ENCODE data around the gene KCNA5.

KCNA5 gene

DNA sequence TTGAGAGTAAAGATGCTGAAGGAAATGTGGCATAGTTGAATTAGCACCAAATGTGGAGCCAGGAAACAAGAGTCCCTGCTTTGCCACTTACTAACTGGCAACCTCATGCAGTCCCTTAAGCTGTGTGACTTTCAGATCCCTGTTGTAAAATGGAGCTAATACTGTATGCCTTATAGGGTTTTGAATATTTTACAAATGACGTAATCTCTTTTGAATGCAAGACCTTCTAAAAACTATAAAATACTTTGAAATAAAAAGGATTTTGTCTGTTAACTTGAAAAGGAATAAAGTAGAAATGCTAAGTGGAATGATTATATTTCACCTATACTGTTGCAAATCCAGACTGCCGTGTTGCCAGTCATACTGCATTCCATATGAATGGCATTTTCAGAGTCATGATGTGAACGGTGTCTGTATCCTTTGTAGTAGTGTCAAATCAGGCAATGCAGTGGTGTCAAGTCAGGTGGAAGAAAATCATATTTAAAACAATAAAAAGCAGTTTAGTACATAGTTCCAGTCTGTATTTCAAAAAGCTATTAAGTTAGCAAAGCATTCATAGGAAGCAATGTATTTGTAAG, 21.3 kb downstream of the KCNA5 start:
- DNase-seq: no peak

DNA sequence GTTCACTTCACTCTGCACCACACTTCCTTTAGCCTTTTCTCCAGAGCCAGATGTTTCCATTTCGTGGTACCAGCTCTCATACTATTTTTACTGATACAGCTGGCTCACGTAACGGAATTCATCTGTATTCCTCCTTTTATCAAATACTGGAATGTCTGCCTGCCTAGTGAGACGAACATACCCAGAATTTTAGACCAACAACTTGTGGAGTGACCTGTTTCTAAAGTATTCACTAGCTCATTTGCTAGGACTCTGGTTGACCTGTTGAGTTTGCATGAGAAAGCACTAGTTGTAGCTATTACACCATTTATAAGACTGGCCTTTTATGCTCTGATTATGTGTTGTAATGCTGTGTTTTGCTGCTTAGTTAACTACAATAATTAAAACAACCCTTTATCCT, 22.6 kb downstream of the KCNA5 start:
- DNase-seq: no peak

DNA sequence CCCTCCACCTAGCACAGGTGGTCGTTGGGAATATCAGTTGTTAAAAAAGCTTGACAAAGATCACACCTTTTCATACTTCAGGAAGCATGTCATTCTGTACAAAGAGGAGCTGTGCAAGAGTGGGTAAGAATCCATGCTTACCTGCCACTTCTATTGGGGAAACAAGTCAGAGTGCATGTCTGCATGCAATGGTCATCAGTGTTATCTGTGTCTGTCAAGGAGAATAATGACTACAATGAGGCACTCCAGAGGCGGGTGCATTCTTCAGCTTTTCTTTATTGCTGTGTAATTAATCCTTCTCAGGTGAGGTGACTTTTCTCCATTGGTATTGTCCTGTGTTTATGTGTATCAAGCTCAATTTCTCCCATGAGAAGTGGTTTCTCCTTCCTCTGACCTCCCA, 24.4 kb downstream of the KCNA5 start:
- DNase-seq: no peak

DNA sequence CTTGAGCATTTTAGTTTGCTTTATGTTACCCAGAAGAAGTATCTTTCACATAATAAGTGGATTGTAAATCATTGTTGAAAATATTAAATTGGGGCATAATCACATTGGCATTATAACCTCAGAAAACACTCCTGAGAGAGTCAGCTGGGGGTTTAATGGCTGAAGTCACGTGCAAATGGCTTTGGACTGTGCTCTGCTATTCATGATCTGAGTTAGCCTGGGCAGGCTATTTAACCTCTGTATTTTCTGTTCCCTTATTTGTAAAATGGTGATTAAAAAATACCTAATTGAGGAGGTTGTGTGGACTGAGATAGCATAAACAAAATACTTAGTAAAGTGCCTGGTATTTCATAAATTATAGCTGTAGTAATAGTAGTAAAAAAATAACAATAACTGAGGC, 24.9 kb downstream of the KCNA5 start:
- DNase-seq: no peak

DNA sequence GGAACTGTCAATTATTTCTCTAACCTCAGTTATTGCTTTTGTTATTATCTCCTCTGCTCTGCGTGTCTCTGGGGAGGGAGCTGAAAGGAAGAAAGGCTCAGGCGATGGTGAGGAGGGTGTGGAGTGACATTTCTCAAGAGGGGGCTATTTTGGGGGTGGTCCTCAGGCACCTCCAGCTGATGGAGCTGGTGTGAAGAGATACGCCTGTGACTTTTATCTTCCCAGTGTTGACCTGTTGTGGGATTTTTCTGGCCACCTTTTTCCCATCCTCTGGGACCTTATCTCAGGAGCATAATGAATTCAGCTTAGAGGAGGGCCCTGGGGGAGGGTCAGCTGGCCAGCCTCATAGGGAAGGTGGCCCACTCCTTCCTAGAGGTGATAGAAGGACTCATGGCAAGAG, 26.4 kb downstream of the KCNA5 start:
- DNase-seq: no peak

DNA sequence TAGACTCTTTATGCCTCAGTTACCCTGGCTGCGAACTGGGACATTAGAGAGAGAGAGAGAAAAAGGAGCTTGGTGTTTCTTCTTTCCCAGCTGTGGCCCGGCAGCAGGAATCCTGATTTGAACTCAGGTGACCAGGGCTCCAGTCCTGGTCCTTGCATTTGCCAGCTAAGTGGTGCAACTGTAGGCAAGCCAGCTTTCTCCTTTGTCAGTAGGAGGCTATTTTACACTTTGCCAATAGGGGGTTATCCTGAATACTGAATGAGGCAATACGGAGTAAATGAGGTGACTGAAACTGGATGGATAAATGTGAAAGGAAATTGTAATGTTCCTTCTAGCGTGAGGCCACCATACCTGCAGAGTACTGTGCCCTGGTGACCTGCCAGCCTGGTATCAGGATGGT, 27.8 kb downstream of the KCNA5 start:
- no peak for DNase-seq

DNA sequence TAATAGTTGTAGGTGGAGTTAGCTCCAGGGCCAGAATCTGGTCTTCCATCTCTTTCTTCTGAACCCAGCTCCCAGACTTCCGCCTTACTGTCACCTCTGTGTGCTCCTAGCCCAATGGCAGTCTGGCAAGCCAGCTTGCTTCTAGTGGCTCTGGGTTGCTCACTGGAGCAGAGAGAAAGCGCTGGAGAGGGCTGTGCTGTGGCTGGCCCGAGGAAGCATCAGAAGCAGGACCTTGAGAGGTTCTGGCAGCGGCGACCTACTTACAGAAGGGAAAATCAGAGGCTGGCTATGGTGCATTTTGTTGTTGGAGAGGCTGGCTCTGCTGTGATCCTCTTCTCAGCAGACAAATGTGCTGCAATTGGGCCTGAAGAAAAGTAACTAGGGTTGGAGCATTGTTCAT, 28.6 kb downstream of the KCNA5 start:
- DNase-seq: no peak

DNA sequence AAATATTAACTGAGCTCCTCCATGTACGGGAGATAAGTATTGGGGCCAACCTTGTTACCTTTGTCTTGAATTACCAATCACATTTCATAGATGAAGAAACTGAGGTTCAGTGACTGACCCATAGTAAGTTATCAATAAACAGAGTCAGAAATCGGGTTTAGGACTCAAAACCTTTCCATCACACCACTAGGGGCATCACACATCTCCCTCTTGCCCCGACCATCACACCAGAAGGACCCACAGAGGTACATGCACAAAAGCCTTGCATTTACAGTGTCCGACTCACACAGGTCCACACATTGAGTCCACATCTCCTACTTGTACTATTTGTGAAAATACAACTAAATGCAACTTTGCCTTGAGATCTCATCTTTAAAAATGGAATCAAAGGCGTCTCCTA, 29.4 kb downstream of the KCNA5 start:
- no peak for DNase-seq

DNA sequence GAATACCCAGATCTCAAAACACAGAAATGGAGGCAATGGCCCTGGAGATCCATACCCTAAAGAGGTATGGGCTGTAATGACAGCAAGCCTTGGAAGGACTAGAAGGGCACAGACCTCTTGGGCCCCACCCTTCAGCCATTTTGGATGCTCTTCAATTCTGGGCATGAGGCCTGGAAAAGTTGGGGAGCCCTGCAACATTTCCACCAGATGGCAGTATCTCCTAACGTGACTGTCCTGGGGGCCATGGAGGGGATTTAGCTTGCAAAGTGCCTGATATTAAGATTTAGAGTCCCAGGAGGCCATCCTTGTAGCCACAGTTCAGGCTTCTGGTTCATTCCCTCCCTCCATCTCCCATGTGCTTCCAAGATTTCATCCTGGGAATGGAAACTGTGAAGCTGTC, 30.2 kb downstream of the KCNA5 start:
- no peak for DNase-seq

DNA sequence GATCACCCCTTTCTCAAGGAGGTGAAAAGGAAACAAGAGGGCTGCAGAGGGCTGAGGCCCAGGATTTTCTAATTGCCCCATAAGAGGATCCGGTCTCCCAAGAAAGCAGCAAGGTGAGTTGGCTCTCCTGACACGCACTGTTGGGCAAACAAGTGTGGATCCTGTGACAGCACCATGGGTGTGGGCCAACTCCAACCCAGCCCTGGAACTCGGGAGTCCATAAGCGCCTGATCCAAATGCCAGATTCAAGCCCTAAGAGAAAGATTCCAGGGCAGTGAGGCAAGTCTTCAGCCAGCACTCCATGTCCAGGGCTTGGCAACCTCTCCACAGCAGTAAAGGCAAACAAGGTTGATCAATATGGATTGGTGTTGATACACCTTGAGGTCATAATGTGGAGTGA, 33.1 kb downstream of the KCNA5 start:
- DNase-seq: no peak

DNA sequence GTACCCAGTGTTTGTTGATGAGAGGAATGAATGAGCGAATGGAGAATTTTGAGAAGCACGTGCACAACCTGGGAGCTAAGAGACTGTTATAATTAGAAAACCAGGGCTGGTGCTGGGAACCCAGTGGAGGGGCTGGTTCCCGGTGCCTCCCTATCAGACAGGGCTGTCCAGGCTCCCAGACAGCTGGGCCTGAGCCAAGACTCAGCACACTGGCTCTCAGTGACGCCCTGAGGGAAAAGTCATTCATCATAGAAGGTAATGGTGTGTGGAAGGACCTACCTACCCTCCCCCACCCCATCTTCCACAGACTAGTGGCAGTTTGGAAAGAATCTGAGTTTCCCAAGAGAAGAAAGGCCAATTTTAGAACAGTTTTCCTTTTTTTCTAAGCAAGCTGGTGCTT, 34.7 kb downstream of the KCNA5 start:
- no peak for DNase-seq

DNA sequence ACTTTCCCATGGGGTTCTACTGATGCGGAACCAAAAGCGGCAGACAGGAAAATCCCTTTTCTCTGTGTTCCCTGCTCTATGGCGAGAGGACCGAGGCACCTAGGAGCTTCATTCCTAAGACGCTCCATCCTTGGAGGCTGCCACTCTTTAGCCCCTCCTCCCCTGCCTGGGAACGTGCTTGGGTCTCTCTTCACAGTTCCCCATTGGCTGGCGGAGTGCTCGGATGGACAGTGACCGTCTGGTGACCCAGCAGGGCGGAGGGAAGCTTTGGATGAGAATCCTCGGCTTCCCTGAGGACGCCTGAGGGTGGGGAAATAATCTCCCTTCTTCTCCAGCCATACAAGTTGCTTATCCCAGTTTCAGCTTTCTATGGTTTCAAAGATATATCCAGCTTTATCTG, 37.3 kb downstream of the KCNA5 start:
- no peak for DNase-seq

DNA sequence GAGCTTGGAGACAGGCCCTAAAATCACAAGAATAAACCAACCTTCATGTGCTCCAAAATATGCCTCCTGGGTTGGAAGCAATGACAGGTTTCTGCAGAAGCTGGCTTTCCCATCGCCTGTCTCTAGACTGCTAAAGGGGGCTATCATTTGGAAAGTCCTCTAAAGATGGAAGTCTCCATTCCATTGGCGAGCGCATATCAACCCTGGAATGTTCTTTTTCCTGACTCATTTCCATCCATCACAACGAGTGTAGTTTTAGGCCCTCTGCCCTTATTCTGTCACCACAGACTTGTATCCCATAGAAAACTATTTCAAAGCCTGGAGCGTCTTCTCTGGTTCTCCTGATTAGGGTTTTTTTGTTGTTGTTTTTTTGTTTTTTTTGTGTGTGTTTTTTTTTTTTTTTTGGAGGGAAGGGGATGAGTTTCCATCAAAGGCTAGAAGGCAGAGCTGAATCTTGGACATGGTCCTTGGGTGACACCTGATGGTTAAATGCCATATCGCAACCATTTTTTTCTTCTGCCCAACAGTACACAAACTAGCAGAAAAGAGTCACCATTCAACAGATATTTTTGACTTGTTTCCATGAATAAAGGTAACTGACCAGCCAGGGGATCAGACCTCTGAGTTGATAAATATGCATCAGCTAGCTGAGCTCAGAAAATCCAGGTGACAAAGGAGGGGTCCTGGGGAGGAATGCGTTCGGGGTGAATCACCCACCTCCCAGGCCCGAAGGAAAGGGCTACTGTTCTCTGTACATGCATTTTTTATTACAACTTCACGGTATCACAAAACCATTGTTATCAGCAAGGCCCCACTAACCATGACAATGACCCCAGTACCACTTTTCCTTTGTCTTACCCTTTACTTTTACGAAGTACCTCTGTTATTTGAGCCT, 40.5 kb downstream of the KCNA5 start:
- no peak for DNase-seq

DNA sequence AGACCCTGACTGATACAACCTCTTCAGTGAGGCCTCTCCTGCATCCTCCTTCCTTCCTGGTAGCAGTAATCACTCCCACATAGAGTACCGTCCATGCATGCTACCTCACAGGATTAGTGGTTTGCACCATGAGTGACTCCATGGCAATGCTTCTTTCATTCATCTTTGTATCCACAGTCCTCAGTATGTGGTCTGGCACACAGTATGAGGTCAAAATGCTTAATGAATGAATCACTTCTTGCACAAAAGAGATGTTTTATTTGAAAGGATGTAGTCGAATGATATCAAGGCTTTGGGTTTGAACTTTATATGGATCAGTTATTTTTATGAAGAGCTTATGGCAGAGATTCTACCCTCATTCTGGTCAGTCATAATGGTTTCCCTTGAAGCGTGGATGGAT, 42.2 kb downstream of the KCNA5 start:
- no peak for DNase-seq

DNA sequence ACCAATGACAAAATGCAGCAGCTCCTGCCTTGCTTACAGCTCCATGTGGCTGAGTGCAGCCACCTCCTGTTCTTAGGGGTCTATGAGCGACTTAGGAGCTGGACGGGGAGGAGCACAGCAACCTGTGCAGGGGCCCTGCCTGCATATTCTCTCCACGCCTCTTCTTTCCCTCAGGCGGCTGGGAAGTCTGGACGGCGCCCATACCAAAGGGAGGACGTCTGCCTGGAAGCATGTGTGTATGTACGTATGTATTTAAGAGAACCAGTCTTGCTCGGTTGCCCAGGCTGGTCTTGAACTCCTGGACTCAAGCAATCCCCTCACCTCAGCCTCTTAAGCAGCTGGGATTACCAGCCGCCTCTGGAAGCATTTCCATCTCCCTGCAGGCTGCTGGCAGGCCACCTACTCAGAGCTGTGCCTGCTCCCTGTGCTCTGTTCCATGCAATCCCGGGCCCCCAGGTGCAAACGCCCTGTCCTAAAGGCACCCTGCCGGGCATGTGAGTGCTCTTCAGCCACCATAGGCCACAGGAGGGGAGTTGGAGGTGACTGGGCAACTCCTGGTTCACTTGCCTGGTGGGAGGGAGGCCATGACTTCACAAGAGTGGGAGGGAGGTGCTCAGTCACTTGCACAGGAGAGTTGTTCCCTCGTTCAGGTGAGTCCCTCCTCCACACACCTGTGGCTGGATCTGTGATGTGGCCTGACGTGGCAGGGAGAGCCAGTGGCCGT, 44.3 kb downstream of the KCNA5 start:
- no peak for DNase-seq

DNA sequence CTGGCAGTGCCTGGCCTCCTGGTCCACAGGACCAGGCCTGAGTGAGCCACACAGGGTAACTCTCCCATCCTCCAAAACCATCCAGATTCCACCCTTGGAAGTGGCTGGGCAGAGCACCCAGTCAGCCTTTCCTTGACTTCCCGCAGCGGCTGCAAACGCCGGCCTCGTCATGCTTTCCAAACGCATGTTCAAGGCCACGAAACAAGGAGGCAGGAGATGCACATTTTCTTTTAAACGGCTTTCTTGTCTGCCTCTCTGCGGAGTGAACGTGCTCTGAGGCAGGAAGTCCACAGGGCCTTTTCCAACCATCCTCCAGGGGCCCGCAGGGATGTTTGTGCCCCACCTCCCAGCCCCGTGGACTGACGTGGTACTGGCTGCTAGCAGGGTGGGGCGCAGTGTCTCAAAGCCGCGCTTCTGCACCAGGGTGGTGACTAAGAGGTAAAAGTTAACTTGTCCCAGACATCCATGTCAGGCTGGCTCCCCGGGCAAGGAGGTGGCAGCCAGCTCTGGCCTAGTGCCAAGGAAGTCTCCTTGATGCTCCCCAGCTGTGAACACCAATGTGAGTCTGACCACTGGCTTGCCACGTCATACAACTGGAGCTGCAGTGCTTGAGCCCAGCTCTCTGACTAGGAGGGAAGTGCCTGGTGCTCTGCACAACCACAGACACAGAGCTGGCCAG, 45.0 kb downstream of the KCNA5 start:
- DNase-seq: no peak

DNA sequence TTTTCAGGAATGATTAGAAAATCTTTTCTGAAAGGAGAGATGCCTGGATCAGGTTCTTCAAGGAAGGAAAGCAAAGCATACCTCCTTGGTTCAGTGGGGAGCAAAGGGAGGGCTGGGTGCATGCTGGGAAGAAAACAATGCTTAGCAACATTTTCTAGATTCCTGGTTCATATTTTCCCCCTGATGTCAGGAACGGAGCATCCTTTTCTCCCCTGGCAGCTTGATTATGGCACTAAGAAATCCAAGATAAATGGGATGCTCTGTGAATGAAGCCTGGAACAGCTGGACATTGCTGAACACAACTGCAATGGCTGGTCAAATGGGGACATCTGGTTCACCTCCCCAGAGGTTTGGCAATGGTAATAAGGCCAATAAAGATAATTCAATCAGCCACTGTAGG, 50.9 kb downstream of the KCNA5 start:
- no peak for DNase-seq

DNA sequence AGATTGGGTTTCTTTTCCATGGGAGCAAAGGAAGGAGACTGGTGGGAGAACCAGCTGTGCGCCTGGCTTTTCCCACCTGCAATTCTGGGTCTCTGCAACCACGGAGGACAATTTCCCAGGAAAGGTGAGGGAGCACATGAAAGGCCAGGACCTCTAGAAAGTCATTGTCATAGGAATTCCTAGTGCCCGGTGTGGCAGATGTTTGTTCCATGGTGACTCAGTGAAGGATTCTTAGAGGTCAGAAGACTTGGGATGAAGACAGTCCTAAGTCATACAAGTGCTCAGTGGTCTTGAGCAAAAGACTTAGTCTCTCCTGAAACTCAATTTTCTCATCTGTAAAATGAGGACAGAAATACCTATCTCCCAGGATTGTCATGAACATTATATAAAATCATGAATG, 51.3 kb downstream of the KCNA5 start:
- no peak for DNase-seq
